Cerebellar nuclear complex (tissue), 1 donor: ENCODE data around the gene RHOU.
"Not testable (repeated sequence)": the region's sequence is repeated elsewhere in the genome, so short reads cannot be mapped to it uniquely, and the experiment has no call there.

Experiments
- DNase-seq, 2 experiments: peaks; one replicate each; lab custom pipeline; 2025; lab: John Stamatoyannopoulos, UW

RHOU gene

DNA sequence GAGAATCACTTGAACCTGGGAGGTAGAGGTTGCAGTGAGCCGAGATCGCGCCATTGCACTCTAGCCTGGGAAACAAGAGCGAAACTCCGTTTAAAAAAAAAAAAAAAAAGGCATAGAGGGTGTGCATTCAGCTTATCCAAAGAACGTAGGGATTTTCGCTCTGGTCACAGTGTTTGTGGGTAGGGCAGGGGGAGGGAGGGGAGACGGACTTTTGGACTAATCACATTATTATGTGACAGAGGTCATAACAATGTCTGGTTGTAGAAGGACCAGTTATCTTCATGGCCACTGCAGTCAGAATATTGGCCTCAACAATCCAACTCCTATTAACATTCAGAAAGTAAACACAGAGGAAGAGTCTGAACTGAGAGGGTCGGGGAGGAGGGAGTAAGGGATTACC, 25.7 kb downstream of the RHOU start:
- DNase-seq: no peak

GRCh38 chr1:228763561-228763960, 28.3 kb downstream of the RHOU start:
- DNase-seq: no peak

GRCh38 chr1:228765168-228765946, 30.1 kb downstream of the RHOU start:
- no peak for DNase-seq

GRCh38 chr1:228766788-228767187, 31.5 kb downstream of the RHOU start:
- no peak for DNase-seq

- DNase-seq: no peak
Measured at GRCh38 chr1:228767636-228768354, 32.5 kb downstream of the RHOU start.

DNA sequence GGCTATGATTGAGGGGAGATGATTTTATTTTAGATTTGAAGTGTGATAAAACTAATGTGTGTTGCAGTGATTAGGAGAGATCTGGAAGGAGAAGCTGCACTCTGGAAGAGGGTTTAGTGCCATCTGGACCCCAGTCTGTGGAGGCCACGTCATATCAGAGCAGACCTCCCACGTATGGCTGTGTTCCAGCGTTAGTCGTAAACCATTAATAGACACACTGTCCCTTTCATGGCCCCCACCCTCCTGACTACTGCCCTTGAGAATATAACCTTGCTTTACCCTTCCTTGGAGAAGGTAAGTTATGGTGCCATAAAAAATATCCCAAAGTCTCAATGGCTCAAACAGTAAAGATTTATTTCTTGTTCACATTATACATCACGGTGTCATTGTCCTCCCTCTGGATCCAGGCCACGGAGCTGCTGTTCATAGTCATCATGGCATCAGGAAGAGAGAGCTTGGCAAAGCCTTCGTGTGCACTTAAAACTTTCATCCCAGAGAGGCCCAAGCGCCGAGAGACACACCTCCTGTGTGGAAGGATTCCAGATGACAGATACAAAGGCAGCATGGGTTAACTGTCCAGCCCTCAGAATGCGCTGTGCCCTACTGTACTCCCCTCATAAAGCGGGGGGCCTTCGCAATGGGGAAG, 33.2 kb downstream of the RHOU start:
- DNase-seq: no peak

DNA sequence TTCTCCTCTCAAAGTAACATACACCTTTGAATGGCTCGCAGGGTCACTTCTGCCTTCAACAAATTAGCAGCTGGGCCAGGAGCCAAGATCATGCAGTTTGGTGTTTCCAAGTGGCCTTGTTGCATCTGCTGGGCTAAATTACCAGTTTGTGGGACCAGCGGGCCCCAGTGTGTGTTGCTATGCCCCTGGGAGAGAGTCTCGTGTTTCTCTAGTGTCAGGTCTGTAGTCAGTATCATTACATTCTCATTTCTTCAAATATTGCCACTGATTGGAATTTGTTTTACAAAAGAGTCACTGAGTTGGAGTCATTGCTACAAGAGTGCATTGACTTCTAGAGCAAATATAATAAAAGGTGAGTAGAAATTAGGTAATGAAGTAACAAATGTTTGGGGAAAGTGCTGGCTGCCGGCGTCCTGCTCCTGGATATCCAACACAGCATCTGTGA, 35.5 kb downstream of the RHOU start:
- DNase-seq: no peak

DNA sequence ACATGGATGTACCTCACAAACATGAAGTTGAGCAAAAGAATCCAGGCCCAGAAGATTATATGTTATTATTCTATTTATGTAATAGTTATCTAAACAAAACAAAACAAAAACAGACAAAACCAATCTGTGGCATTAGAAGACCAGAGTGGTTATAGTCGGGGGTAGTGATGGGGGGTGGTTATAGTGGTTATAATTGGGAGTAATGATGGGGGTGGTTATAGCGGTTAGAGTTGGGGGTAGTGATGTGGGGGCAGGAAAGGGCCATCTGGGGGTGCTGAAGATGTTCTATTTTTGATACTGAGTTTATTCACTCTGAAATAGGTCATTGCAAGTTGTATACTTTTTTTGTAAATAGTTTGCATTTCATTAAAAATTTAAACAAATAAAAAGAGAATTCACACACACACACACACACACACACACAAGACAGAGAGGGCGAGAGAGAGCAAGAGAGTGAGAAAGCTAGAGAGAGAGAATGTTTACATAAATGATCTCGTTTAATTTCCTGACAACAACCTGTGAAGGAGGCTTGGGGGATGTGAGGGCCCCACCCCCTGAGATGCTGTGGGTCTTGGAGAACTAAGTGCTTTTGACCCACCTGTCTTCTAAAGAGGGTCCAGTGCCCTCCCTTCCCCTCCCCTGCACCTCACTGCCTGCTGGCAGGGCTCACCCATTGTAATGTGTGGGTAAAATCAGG, 37.4 kb downstream of the RHOU start:
- DNase-seq: no peak

- DNase-seq: not testable (repeated sequence)
Measured at GRCh38 chr1:228775946-228776345, 40.7 kb downstream of the RHOU start.

DNA sequence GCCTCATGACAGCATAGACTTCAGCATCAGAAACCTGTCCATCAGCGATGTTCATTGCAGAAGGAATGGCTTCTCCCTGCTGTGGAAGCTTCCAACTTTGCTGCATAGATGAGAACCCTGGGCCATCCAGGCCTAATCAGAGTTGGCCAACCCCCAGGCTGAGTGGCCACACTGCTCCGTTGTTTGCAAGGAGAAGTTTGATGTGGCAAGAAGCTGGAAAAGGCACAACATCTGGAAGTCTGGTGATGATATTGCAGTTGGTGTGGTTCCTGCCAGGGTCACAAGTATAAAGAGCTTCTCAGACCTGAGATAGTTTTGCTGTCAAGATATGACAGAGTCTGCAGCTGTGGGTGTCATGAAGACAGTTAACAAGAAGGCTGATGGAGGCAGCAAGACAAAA, 41.2 kb downstream of the RHOU start:
- no peak for DNase-seq

GRCh38 chr1:228777236-228777635, 42.0 kb downstream of the RHOU start:
- DNase-seq: no peak

- no peak for DNase-seq
Measured at GRCh38 chr1:228778026-228778425, 42.7 kb downstream of the RHOU start.

DNA sequence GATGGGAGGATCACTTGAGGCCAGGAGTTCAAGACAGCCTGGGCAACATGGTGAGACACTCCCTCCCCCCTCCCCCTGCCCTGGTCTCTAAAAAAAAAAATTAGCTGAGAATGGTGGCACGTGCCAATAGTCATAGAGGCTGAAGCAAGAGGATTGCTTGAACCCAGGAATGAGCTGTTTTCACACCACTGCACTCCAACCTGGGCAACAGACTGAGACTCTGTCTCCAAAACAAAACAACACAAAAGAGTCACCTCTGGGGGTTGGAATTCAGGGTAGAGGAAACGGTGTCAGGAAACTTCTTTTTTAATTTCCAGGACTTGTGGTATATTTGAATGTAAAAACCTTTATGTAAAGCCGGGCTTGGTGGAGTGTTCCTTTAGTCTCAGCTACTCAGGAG, 43.2 kb downstream of the RHOU start:
- DNase-seq: no peak

GRCh38 chr1:228778961-228779360, 43.7 kb downstream of the RHOU start:
- no peak for DNase-seq

DNA sequence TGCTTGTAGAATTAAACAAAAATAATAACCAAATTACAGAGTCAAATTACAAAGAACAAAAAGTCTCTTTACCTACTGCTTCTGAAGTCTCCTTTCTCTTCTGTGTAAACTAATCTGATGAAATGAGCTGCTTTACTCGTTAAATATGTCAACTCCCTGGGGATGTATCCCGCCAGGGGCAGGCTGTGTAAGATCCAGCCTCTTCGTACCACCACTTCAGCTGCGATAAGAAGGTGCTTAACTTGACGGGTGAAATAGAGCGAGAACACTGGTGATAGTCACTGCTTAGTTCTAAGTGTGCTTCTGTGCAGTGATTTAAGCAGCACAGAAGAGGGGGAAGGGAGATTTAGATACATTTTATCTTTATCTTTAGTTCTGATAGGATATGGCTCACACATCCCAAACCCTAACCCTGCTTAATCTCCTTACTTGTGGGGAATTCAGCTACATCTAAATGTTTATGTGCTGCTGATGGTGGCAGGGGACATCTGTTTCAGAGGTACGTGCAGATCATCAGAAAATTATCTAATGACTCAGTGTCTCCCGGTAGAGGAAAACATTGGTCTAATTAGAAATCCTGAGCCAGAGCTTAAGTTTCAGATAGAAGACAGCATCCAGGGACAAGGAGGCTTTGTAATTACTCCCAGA, 46.0 kb downstream of the RHOU start:
- DNase-seq: no peak

DNA sequence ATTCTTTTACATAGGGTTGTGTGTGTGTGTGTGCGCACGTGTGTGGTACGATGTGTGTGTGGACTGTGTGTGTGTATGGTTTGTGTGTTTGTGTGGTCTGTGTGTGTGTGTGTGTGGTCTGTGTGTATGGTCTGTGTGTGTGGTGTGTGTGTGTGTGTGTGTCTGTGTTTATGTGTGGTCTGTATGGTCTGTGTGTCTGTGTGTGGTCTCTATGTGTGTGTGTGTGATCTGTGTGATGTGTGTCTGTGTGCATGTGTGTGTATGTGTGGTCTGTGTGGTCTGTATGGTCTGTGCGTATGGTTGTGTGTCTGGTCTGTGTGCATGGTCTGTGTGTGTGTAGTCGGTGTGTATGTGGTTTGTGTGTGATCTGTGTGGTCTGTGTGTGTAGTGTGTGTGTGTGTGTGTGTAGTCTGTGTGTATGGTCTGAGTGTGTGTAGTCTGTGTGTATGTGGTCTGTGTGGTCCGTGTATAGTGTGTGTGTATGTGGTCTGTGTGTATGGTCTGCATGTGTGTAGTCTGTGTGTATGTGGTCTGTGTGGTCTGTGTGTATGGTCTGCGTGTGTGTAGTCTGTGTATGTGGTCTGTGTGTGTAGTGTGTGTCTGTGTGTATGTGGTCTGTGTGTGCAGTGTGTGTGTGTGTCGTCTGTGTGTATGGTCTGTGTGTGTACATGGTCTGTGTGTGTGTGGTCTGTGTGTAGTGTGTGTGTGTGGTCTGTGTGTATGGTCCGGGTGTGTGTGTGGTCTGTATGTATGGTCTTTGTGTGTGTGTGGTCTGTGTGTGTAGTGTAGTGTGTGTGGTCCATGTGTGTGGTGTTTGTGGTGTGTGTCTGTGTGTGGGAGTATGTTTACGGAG, 46.8 kb downstream of the RHOU start:
- DNase-seq: no peak

DNA sequence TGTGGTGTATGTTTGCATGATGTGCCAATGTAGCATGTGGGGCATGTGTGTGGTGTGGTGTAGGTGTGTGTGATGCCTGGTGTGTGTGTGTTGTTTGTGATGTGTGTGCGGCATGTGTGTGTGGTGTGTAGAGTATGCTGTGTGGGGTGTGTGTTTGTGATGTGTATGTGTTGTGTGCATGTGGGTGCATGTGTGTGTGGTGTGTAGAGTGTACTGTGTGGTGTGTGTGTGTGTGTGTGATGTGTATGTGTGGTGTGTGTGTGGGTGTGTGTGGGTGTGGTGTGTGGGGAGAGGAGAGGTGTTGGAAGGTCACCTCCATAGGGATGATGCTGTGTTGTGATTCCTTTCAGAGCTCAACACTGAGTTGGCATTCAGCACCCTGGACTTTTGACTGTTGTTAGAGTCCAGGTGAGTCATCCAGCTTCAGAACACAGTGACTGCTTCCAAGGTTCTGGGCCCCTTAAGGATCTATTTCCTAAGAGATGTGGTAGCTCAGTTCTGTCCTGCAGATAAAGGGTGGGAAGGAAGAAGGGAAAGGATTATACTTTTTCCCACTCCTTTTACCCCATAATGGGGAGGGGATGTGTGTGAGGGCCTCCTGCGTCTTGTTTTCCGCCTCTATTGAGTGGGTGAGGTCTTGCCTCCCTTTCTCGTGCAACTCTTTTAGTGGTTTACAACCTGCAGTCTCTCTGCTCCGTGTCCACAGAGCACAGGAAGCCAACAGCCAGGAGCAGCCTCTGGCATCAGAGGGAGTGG, 47.6 kb downstream of the RHOU start:
- DNase-seq: no peak

GRCh38 chr1:228783418-228784040, 48.2 kb downstream of the RHOU start:
- no peak for DNase-seq

DNA sequence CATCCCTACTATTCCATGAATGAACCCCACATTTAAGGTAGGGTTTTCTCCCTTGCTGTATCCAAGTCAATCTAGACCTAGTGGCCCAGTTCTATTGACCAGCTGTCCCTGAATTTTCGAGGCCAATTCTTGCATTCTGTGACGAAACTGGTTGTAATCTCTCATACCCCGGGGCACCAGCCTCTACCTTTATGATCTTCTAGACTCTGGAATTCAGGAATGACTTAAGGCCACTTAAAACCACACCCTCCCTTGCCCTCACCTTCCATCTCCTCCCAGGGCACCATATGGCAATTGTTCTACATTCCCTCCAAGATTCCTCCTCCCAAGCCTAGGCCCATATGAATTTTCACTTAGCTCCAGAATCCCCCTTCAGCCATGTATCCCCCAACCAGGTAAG, 48.9 kb downstream of the RHOU start:
- no peak for DNase-seq
